ENCODE measurements around the gene NEURL1. TPM values are rescaled to one million over a fixed set of nuclear protein-coding genes. Genes with fewer than 3 reads are reported as not detected.

NEURL1 gene
- total RNA-seq, 1 donor from 2014 or later: 2.5 TPM

GRCh38 chr10:103576076-103576471 is 82.6 kb downstream of the NEURL1 start:
- Mint-ChIP-seq H3K27me3 (ENCODE audit: unreplicated experiment) (peaks cover 2% of the 10 kb centered on the region), H3K27ac (ENCODE audit: unreplicated experiment) (no peak overlapping the region)

GRCh38 chr10:103576862-103577261 is 83.4 kb downstream of the NEURL1 start:
- Mint-ChIP-seq H3K27ac (ENCODE audit: unreplicated experiment) (no peak overlapping the region), H3K27me3 (ENCODE audit: unreplicated experiment) (peaks cover 5% of the 10 kb centered on the region), H3K9me3 (ENCODE audit: unreplicated experiment) (no peaks in the 10 kb centered on the region), H3K36me3 (ENCODE audit: unreplicated experiment) (no peaks in the 10 kb centered on the region), H3K4me3 (ENCODE audit: unreplicated experiment) (no peak overlapping the region), H3K4me1 (ENCODE audit: unreplicated experiment) (peaks cover 41% of the 10 kb centered on the region)
- DNase-seq (ENCODE audit: extremely low spot score, unreplicated experiment): no peak
- TF ChIP-seq CTCF (IDR thresholded peaks at IDR 0.05): no peak

More at GRCh38 chr10:103576076-103576471, 82.6 kb downstream of the NEURL1 start:
- Mint-ChIP-seq H3K4me3 (ENCODE audit: unreplicated experiment) (no peak overlapping the region), H3K4me1 (ENCODE audit: unreplicated experiment) (peaks cover 41% of the 10 kb centered on the region), H3K36me3 (ENCODE audit: unreplicated experiment) (no peaks in the 10 kb centered on the region), H3K9me3 (ENCODE audit: unreplicated experiment) (no peaks in the 10 kb centered on the region)
- DNase-seq (ENCODE audit: extremely low spot score, unreplicated experiment): no peak
- no peak for TF ChIP-seq CTCF (IDR thresholded peaks at IDR 0.05)

GRCh38 chr10:103578782-103579382 is 85.4 kb downstream of the NEURL1 start:
- Mint-ChIP-seq H3K4me3 (ENCODE audit: unreplicated experiment) (no peak overlapping the region), H3K27me3 (ENCODE audit: unreplicated experiment) (peaks cover 5% of the 10 kb centered on the region), H3K27ac (ENCODE audit: unreplicated experiment) (no peak overlapping the region), H3K4me1 (ENCODE audit: unreplicated experiment) (peaks cover 36% of the 10 kb centered on the region), H3K36me3 (ENCODE audit: unreplicated experiment) (no peaks in the 10 kb centered on the region), H3K9me3 (ENCODE audit: unreplicated experiment) (no peaks in the 10 kb centered on the region)
- DNase-seq (ENCODE audit: extremely low spot score, unreplicated experiment): no peak
- TF ChIP-seq CTCF (IDR thresholded peaks at IDR 0.05): no peak

GRCh38 chr10:103580011-103580410 is 86.5 kb downstream of the NEURL1 start:
- H3K4me1 Mint-ChIP-seq (ENCODE audit: unreplicated experiment): peaks cover 36% of the 10 kb centered on the region
- TF ChIP-seq CTCF (IDR thresholded peaks at IDR 0.05): no peak
- no peak overlapping the region for H3K27ac Mint-ChIP-seq (ENCODE audit: unreplicated experiment)
- DNase-seq (ENCODE audit: extremely low spot score, unreplicated experiment): no peak
- peaks cover 3% of the 10 kb centered on the region for H3K27me3 Mint-ChIP-seq (ENCODE audit: unreplicated experiment)
- no peaks in the 10 kb centered on the region for H3K36me3 Mint-ChIP-seq (ENCODE audit: unreplicated experiment)
- H3K4me3 Mint-ChIP-seq (ENCODE audit: unreplicated experiment): no peak overlapping the region
- H3K9me3 Mint-ChIP-seq (ENCODE audit: unreplicated experiment): no peaks in the 10 kb centered on the region

- H3K4me1 Mint-ChIP-seq (ENCODE audit: unreplicated experiment): peaks cover 36% of the 10 kb centered on the region
- no peak overlapping the region for H3K4me3 Mint-ChIP-seq (ENCODE audit: unreplicated experiment)
Observed at GRCh38 chr10:103580430-103580829, 86.9 kb downstream of the NEURL1 start.

More at GRCh38 chr10:103580430-103580829, 86.9 kb downstream of the NEURL1 start:
- Mint-ChIP-seq H3K27ac (ENCODE audit: unreplicated experiment) (no peak overlapping the region), H3K27me3 (ENCODE audit: unreplicated experiment) (peaks cover 3% of the 10 kb centered on the region), H3K36me3 (ENCODE audit: unreplicated experiment) (no peaks in the 10 kb centered on the region), H3K9me3 (ENCODE audit: unreplicated experiment) (no peaks in the 10 kb centered on the region)
- no peak for TF ChIP-seq CTCF (IDR thresholded peaks at IDR 0.05)
- DNase-seq (ENCODE audit: extremely low spot score, unreplicated experiment): no peak

Measured in osteocyte (in vitro differentiated cells).